ENCODE data around the gene PPP1R12B. TPM values are rescaled to one million over a fixed set of nuclear protein-coding genes. Genes with fewer than 3 reads are reported as not detected.

PPP1R12B gene
- total and polyA plus RNA-seq, 2 experiments from 2014 or later: 13.2 to 13.8 TPM

DNA sequence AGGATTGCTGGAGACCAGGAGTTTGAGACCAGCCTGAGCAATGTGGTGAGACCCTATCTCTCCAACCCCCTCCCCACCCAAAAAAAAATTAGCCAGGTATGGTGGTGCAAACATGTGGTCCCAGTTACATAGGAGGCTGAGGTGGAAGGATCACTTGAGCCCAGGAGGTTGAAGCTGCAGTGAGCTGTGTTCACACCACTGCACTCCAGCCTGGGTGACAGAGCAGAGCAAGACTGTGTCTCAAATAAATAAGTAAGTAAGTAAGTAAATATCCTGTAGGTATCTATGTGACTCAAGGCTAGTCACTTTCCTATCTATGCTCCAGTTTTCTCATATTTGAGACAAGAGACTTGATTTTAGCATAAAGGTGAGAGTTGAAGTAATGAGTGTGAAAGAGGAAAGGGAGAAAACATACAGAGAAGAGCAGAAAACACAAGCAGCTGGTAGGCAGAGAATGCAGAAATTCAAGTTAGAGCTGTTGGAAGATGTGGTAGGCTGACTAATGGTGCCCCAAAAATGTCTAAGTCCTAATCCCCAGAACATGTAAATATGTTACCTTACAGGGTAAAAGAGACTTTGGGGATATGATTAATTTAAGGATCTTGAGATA, 7.5 kb downstream of the PPP1R12B start (continued):
- TF ChIP-seq, protein P1, sequence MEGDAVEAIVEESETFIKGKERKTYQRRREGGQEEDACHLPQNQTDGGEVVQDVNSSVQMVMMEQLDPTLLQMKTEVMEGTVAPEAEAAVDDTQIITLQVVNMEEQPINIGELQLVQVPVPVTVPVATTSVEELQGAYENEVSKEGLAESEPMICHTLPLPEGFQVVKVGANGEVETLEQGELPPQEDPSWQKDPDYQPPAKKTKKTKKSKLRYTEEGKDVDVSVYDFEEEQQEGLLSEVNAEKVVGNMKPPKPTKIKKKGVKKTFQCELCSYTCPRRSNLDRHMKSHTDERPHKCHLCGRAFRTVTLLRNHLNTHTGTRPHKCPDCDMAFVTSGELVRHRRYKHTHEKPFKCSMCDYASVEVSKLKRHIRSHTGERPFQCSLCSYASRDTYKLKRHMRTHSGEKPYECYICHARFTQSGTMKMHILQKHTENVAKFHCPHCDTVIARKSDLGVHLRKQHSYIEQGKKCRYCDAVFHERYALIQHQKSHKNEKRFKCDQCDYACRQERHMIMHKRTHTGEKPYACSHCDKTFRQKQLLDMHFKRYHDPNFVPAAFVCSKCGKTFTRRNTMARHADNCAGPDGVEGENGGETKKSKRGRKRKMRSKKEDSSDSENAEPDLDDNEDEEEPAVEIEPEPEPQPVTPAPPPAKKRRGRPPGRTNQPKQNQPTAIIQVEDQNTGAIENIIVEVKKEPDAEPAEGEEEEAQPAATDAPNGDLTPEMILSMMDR (conservative IDR thresholded peaks at IDR 0.05; ENCODE audit: low read depth in 2 of 2): no peak

DNA sequence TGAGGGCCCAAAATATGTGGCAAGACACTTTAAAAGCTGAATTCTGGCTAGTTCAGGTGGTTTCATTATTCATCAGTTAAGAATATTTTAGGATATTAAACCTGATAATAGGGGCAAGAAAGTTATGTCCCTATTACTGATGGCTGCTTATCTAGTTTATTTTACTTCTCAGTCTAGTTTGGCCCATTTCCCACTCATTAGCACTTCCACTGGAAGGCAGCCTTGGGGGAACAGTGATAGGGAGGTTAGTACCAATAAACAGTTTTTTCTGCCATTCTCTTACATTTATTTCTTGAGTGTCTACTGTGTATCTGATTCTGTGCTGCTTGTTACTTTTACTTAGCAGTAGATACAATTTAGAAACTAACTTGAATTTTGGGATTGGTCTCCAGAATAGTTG, 9.0 kb downstream of the PPP1R12B start:
- H3K9me3 Mint-ChIP-seq: peaks cover 8% of the 10 kb centered on the region; the same call in 2 of the 3 replicates
- Histone ChIP-seq H3K9me2 (ENCODE audit: insufficient read depth) (no peaks in the 10 kb centered on the region), H3K4me2 (no peak overlapping the region), H3K27me3 (ENCODE audit: insufficient read depth) (no peaks in the 10 kb centered on the region), H2AFZ (no peak overlapping the region), H3K27ac (ENCODE audit: low read depth) (0 out of 2 replicates have a peak overlapping the region, but pooled peaks have one; percentile 2), H3K36me3 (ENCODE audit: insufficient read depth) (no peaks in the 10 kb centered on the region), H4K20me1 (replicated peaks; ENCODE audit: insufficient read depth) (no peaks in the 10 kb centered on the region), H3K4me1 (ENCODE audit: insufficient read depth) (peaks cover 43% of the 10 kb centered on the region), H3F3A (replicated peaks; ENCODE audit: low read depth) (no peaks in the 10 kb centered on the region), H3K79me2 (replicated peaks; ENCODE audit: insufficient read depth) (peaks cover 60% of the 10 kb centered on the region), H3K4me3 (no peak overlapping the region)
- H3K27ac Mint-ChIP-seq: 0 out of 2 replicates have a peak overlapping the region, but pooled peaks have one; percentile 14
- no peak for ATAC-seq
- no peak overlapping the region for H3K4me3 Mint-ChIP-seq
- H3K27me3 Mint-ChIP-seq (ENCODE audit: insufficient read depth, low read depth, poor library complexity): peaks cover 12% of the 10 kb centered on the region
- peaks cover 35% of the 10 kb centered on the region for H3K4me1 Mint-ChIP-seq
- DNase-seq (ENCODE audit: low spot score): no peak
- peaks cover 12% of the 10 kb centered on the region; the same call in 2 of the 3 replicates for H3K36me3 Mint-ChIP-seq (ENCODE audit: low read depth)
- TF ChIP-seq CREB1 (CRISPR knock-in tag; IDR thresholded peaks at IDR 0.05; ENCODE audit: low read depth) (no peak), POLR2AphosphoS5 (IDR thresholded peaks at IDR 0.05; ENCODE audit: low read depth) (no peak), ZNF114 (CRISPR knock-in tag; IDR thresholded peaks at IDR 0.05) (no peak), ZNF331 (CRISPR knock-in tag; IDR thresholded peaks at IDR 0.05; ENCODE audit: low read depth) (no peak), NANOG (IDR thresholded peaks at IDR 0.05; ENCODE audit: borderline replicate concordance) (no peak)
- TF ChIP-seq, protein P2, sequence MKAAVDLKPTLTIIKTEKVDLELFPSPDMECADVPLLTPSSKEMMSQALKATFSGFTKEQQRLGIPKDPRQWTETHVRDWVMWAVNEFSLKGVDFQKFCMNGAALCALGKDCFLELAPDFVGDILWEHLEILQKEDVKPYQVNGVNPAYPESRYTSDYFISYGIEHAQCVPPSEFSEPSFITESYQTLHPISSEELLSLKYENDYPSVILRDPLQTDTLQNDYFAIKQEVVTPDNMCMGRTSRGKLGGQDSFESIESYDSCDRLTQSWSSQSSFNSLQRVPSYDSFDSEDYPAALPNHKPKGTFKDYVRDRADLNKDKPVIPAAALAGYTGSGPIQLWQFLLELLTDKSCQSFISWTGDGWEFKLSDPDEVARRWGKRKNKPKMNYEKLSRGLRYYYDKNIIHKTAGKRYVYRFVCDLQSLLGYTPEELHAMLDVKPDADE (IDR thresholded peaks at IDR 0.05): no peak
- TF ChIP-seq, protein P1 (conservative IDR thresholded peaks at IDR 0.05; ENCODE audit: low read depth in 2 of 2): no peak
- TF ChIP-seq, protein P3, sequence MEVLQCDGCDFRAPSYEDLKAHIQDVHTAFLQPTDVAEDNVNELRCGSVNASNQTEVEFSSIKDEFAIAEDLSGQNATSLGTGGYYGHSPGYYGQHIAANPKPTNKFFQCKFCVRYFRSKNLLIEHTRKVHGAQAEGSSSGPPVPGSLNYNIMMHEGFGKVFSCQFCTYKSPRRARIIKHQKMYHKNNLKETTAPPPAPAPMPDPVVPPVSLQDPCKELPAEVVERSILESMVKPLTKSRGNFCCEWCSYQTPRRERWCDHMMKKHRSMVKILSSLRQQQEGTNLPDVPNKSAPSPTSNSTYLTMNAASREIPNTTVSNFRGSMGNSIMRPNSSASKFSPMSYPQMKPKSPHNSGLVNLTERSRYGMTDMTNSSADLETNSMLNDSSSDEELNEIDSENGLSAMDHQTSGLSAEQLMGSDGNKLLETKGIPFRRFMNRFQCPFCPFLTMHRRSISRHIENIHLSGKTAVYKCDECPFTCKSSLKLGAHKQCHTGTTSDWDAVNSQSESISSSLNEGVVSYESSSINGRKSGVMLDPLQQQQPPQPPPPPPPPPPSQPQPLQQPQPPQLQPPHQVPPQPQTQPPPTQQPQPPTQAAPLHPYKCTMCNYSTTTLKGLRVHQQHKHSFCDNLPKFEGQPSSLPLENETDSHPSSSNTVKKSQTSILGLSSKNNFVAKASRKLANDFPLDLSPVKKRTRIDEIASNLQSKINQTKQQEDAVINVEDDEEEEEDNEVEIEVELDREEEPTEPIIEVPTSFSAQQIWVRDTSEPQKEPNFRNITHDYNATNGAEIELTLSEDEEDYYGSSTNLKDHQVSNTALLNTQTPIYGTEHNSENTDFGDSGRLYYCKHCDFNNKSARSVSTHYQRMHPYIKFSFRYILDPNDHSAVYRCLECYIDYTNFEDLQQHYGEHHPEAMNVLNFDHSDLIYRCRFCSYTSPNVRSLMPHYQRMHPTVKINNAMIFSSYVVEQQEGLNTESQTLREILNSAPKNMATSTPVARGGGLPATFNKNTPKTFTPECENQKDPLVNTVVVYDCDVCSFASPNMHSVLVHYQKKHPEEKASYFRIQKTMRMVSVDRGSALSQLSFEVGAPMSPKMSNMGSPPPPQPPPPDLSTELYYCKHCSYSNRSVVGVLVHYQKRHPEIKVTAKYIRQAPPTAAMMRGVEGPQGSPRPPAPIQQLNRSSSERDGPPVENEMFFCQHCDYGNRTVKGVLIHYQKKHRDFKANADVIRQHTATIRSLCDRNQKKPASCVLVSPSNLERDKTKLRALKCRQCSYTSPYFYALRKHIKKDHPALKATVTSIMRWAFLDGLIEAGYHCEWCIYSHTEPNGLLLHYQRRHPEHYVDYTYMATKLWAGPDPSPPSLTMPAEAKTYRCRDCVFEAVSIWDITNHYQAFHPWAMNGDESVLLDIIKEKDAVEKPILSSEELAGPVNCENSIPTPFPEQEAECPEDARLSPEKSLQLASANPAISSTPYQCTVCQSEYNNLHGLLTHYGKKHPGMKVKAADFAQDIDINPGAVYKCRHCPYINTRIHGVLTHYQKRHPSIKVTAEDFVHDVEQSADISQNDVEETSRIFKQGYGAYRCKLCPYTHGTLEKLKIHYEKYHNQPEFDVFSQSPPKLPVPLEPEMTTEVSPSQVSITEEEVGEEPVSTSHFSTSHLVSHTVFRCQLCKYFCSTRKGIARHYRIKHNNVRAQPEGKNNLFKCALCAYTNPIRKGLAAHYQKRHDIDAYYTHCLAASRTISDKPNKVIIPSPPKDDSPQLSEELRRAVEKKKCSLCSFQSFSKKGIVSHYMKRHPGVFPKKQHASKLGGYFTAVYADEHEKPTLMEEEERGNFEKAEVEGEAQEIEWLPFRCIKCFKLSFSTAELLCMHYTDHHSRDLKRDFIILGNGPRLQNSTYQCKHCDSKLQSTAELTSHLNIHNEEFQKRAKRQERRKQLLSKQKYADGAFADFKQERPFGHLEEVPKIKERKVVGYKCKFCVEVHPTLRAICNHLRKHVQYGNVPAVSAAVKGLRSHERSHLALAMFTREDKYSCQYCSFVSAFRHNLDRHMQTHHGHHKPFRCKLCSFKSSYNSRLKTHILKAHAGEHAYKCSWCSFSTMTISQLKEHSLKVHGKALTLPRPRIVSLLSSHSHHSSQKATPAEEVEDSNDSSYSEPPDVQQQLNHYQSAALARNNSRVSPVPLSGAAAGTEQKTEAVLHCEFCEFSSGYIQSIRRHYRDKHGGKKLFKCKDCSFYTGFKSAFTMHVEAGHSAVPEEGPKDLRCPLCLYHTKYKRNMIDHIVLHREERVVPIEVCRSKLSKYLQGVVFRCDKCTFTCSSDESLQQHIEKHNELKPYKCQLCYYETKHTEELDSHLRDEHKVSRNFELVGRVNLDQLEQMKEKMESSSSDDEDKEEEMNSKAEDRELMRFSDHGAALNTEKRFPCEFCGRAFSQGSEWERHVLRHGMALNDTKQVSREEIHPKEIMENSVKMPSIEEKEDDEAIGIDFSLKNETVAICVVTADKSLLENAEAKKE (CRISPR knock-in tag; IDR thresholded peaks at IDR 0.05): no peak
- TF ChIP-seq, protein P4, sequence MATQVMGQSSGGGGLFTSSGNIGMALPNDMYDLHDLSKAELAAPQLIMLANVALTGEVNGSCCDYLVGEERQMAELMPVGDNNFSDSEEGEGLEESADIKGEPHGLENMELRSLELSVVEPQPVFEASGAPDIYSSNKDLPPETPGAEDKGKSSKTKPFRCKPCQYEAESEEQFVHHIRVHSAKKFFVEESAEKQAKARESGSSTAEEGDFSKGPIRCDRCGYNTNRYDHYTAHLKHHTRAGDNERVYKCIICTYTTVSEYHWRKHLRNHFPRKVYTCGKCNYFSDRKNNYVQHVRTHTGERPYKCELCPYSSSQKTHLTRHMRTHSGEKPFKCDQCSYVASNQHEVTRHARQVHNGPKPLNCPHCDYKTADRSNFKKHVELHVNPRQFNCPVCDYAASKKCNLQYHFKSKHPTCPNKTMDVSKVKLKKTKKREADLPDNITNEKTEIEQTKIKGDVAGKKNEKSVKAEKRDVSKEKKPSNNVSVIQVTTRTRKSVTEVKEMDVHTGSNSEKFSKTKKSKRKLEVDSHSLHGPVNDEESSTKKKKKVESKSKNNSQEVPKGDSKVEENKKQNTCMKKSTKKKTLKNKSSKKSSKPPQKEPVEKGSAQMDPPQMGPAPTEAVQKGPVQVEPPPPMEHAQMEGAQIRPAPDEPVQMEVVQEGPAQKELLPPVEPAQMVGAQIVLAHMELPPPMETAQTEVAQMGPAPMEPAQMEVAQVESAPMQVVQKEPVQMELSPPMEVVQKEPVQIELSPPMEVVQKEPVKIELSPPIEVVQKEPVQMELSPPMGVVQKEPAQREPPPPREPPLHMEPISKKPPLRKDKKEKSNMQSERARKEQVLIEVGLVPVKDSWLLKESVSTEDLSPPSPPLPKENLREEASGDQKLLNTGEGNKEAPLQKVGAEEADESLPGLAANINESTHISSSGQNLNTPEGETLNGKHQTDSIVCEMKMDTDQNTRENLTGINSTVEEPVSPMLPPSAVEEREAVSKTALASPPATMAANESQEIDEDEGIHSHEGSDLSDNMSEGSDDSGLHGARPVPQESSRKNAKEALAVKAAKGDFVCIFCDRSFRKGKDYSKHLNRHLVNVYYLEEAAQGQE (IDR thresholded peaks at IDR 0.05; ENCODE audit: unreplicated experiment): no peak
